HG02678 (cell line): ENCODE measurements around the gene ITGA2.
A peak's percentile ranks its signal among the peaks of the same experiment; 100 is the strongest.
"Not testable (repeated sequence)": the region's sequence is repeated elsewhere in the genome, so short reads cannot be mapped to it uniquely, and the experiment has no call there.

Experiments used
- ATAC-seq: cut with Tn5 transposase; IDR thresholded peaks from one replicate; pipeline ENCODE4 v1.9.1; 2021; ENCODE audit warnings: mild to moderate bottlenecking, moderate library complexity; ENCODE audit not compliant: unreplicated experiment

ITGA2 gene

GRCh38 chr5:53095217-53095616, 106.1 kb downstream of the ITGA2 start:
- no peak for ATAC-seq

- peak; percentile 79 for ATAC-seq
These were observed 106.9 kb downstream of the ITGA2 start for GRCh38 chr5:53095931-53096525.

- ATAC-seq = no peak
These were observed 110.4 kb downstream of the ITGA2 start for GRCh38 chr5:53099546-53099945.

GRCh38 chr5:53100606-53101005, 111.5 kb downstream of the ITGA2 start:
- ATAC-seq = no peak

DNA sequence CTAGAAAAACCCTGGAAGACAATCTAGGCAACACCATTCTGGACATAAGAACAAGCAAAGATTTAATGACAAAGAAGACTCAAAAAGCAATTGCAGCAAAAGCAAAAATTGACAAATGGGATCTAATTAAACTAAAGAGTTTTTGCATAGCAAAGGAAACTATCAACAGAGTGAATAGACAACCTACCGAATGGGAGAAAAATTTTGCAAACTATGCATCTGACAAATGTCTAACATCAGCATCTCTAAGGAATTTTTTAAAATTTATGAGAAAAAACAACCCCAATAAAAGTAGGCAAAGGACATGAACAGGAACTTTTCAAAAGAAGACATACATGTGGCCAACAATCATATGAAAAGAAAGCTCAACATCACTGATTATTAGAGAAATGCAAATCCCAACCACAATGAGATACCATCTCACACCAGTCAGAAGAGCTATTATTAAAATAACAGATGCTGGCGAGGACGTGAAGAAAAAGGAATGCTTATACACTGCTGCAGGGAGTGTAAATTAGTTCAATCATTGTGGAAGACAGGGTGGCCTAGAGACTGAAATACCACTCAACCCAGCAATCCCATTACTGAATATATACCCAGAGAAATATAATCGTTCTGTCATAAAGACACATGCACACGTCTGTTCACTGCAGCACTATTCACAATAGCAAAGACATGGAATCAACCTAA, 116.6 kb downstream of the ITGA2 start:
- no peak for ATAC-seq

- peak; percentile 4 for ATAC-seq
These were observed 119.9 kb downstream of the ITGA2 start for GRCh38 chr5:53109056-53109442.

- peak; percentile 95 for ATAC-seq
These were observed 120.4 kb downstream of the ITGA2 start, which contains the start of gene MOCS2 for GRCh38 chr5:53109443-53110127. TSS of gene MOCS2 (minus strand) at chr5:53109757. CDS start at chr5:53107174, 2,583 bp downstream.

GRCh38 chr5:53110156-53110555, 121.0 kb downstream of the ITGA2 start:
- ATAC-seq = peak; percentile 13

DNA sequence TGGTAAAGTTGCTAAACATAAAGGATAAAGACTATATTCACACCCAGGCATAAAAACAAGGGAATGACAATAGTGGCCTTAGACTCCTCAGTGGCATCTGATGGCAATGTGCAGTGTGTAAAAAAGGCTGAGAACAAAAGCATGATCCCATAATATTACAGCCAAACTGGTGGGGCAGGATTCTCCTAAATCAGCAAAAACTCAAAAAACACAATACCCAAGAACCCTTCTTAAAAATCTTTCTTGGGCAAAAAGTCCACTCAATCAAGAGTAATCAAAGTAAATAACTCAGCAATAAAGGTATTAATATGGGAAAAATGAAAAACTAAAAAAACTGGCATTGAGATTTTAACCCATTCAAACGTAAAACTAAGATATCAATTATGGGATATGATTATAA, 122.0 kb downstream of the ITGA2 start:
- ATAC-seq = no peak

- not testable (repeated sequence) for ATAC-seq
These were observed 123.2 kb downstream of the ITGA2 start for GRCh38 chr5:53112307-53112706.

GRCh38 chr5:53112909-53113308, 123.8 kb downstream of the ITGA2 start:
- no peak for ATAC-seq

DNA sequence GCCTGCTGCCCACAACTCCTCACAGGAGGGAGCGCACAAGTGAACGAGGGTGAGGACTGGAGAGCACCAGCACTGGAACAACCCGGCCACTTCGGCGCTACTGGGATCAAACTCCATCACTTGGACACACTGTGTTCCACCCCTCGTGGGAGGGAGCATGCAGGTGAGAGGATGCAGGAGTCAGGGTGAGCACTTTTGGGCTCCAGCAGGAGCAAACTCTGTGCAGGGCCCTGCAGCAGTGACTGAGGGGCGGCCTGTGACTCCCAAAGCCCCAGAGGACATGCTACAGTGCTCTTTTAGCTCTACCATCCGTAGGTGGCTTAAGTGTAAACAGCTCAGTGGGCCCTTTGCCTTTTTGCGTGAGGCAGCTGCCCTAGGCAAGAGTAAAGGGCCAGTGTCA, 124.8 kb downstream of the ITGA2 start:
- no peak for ATAC-seq

DNA sequence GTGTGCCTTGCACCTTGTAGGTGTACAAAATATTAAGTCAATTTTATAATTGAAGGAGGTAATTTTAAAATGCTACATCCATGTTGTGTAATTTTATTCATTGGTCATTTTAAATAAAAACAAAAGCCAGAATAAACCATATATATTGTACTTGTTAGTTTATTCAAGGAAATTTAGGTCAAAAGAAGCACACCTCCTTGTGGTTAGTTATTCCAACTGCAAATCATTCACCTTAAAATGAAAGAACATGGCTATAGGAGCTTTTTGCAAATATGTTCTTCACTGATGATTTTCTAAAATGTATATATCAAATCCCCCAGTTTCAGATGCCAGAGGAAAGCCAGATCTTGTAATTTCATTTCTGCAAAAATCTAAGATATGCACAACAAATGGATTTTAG, 125.8 kb downstream of the ITGA2 start:
- no peak for ATAC-seq

DNA sequence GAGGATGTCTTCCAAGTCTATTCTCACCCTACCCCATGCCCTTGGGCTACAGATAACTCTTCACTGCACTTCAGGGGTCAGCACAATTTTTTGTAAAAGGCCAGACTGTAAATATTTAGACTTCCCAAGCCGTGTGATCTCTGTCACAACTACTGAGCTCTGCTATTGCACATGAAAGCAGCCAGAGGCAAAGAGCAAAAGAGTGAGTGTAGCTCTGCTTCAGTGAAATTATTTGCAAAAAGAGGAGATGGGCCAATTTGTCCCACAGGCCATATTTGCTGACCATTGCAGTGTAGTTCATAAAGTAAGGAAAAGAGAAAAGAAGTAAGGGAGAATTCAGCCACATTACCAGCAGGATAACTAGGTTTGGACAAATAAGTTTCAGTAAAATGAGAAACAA, 127.4 kb downstream of the ITGA2 start:
- no peak for ATAC-seq

DNA sequence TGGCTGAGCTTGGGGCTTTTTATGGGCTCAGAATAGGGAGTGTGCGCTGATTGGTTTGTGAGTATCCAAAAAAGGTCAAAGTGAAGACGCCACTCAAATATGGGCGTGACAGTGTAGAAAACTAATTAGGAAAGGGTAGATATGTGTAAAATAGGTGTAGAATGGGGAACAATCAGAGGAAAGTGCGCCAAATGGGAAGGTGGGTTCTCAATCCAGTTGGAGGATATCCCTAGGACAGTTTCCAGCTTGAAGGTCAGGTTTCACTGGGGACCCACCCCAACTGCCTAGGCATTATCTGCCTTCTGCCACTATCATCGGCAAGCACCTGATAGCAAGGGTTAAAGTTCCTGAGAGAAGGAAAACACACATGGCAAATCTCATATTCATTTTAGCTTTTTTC, 129.7 kb downstream of the ITGA2 start:
- no peak for ATAC-seq

GRCh38 chr5:53120165-53120564, 131.0 kb downstream of the ITGA2 start:
- ATAC-seq = no peak

DNA sequence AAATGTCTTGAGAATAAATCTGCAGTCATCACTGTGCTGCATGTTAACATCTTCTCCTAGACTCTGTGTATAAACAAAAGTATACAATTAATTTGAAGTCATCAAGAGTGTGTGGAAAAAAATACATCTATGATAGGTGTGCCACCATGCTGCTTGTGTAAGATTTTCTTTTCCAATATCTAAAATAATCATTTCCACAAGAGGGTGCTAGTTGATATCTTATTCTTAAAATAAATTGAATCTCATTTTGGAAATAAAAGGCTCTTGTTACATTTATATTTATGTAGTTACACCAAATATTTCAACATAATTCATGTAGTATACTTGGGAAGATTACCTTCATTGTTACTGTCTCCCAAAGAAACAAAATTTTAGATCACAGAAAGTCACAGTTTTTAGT, 134.6 kb downstream of the ITGA2 start:
- ATAC-seq = no peak

- no peak for ATAC-seq
These were observed 137.4 kb downstream of the ITGA2 start for GRCh38 chr5:53126521-53126920.

- ATAC-seq = no peak
These were observed 138.0 kb downstream of the ITGA2 start for GRCh38 chr5:53127107-53127506.

GRCh38 chr5:53128481-53128880, 139.3 kb downstream of the ITGA2 start:
- no peak for ATAC-seq

GRCh38 chr5:53130266-53130665, 141.1 kb downstream of the ITGA2 start:
- no peak for ATAC-seq

DNA sequence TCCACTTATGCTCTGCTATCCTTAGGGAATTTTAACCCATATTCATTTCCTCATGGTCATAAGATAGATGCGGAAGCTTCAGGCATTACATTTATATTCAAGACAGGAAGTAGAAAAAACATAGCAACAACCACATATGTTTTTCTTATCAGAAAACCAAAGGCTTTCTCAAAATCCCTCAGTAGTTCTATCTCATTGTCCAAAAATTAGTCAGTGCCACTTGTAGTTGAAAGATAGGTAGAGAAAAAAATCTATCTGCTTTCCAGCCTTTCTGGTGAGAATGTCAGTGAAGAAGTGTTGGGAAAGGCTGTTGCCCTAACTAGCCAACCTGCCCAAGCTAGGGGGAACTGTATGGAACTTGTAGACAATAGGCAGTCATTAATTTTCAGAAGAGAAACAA, 143.9 kb downstream of the ITGA2 start:
- ATAC-seq = no peak
